Spleen (tissue), 11 donors: ENCODE results near the gene ABCC5. TPM values are rescaled to one million over a fixed set of nuclear protein-coding genes. Genes with fewer than 3 reads are reported as not detected.

Source experiments
- DNase-seq: peaks from one replicate; pipeline ENCODE4 v3.0.0-alpha.2; 2020
- H3K27ac ChIP-seq, 8 donors: fragments of 200-600 bp; sonication (generic) in 7 of 8; 1 replicate in 4 of 8; 2 replicates in 4 of 8; pipeline versions ENCODE4 v1.5.0 to v1.8.0; 2016 to 2021; ENCODE audit warnings: inconsistent platforms in 4 of 8, mild to moderate bottlenecking in 4 of 8, moderate library complexity in 1 of 8
- H3K27me3 ChIP-seq, 7 donors: fragments of 200-600 bp; sonication (generic) in 6 of 7; replicated peaks in 1 of 7; 1 replicate in 4 of 7; 2 replicates in 3 of 7; pipeline versions ENCODE4 v1.5.0 to v1.8.0; 2016 to 2021; ENCODE audit warnings: inconsistent platforms in 3 of 7, mild to moderate bottlenecking in 1 of 7
- H3K36me3 ChIP-seq, 6 donors: fragments of 200-600 bp; sonication (generic) in 5 of 6; 1 replicate in 4 of 6; 2 replicates in 2 of 6; pipeline versions ENCODE4 v1.5.0 to v1.8.0; 2016 to 2021; ENCODE audit warnings: inconsistent platforms in 2 of 6
- H3K4me1 ChIP-seq, 6 donors: fragments of 200-600 bp; sonication (generic) in 5 of 6; 1 replicate in 3 of 6; 2 replicates in 3 of 6; pipeline versions ENCODE4 v1.5.0 to v1.8.0; 2016 to 2021; ENCODE audit warnings: inconsistent platforms in 3 of 6
- H3K4me3 ChIP-seq, 8 donors: fragments of 200-600 bp; sonication (generic) in 7 of 8; 1 replicate in 4 of 8; 2 replicates in 4 of 8; pipeline versions ENCODE4 v1.5.0 to v1.8.0; 2016 to 2021; ENCODE audit warnings: inconsistent platforms in 4 of 8, mild to moderate bottlenecking in 4 of 8, moderate library complexity in 2 of 8
- H3K9me3 ChIP-seq, 8 donors: fragments of 200-600 bp; sonication (generic) in 7 of 8; 1 replicate in 4 of 8; 2 replicates in 4 of 8; pipeline versions ENCODE4 v1.5.0 to v1.8.0; 2016 to 2021; ENCODE audit warnings: inconsistent platforms in 4 of 8
- CTCF ChIP-seq, 11 experiments: fragments of 200-600 bp in 7 of 11; fragments of 450-650 bp in 4 of 11; sonication (generic) in 4 of 11; IDR thresholded peaks in 8 of 11; conservative IDR thresholded peaks in 3 of 11; 1 replicate in 7 of 11; 2 replicates in 4 of 11; pipeline versions ENCODE4 v1.4.0 to v1.8.0; 2016 to 2021; ENCODE audit warnings: antibody characterized with exemption in 11 of 11, inconsistent platforms in 4 of 11, mild to moderate bottlenecking in 1 of 11
- POLR2A ChIP-seq, 3 donors: fragments of 450-650 bp; IDR thresholded peaks; one replicate each; pipeline ENCODE4 v1.5.1; 2017; ENCODE audit warnings: antibody characterized with exemption in 3 of 3, mild to moderate bottlenecking in 1 of 3
- POLR2AphosphoS5 ChIP-seq, 3 donors: sonication (generic); formaldehyde crosslinking; IDR thresholded peaks; one replicate each; pipeline ENCODE4 v1.5.1; 2017; ENCODE audit warnings: antibody characterized with exemption in 3 of 3
- WGBS, 5 donors: extraction: QIAGEN DNeasy Blood & Tissue Kit in 3 of 5; methylation state at CpG; one replicate each; pipeline versions ENCODE4 v1.1.5 to v1.1.7; 2013 to 2018; 5-methylcytosine and 5-hydroxymethylcytosine counted together
- intact Hi-C: fragments of 100-400 bp; cut with DNase I; formaldehyde crosslinking; loops from one replicate; pipeline ENCODE4 v1.15.0; 2023; ENCODE audit warnings: low total_unique reads
- polyA plus RNA-seq, 3 donors: library from polyadenylated mRNA; stranded (reverse); fragments of 200-250 nt; gene quantifications; one replicate each; pipeline ENCODE4 v1.2.1, GENCODE V29; 2013
- total RNA-seq, 7 donors: library from RNA; depleted of rRNA in 3 of 7; stranded (reverse); fragments of >200 nt in 3 of 7; fragmentation: NEBNext Ultra II Directional in 4 of 7; extraction: Animal tissue kit (Norgen Biotek cat#: 25700) in 4 of 7; gene quantifications; one replicate each; pipeline versions ENCODE4 v1.1.0 to v1.2.1, GENCODE V29; 2016 to 2021
- donor health status: healthy with polysubstance abuse.
- donor health status: DM: no; HTN: no; CAD: no; lungs with moderate emphysema.
- donor health status: DM: no; HTN: no; CAD: no.
- donor health status: Bipolar disorder and iron deficiency.
- donor health status: healthy.
- donor health status: DM: no; HTN: no; CAD: no.
- donor health status: DM: yes; HTN: yes; CAD: no.

The ABCC5 gene
- total and polyA plus RNA-seq, 10 donors, result 19.6 to 112 (median 59.9) TPM

- Histone ChIP-seq H3K27ac (no peak overlapping the region), H3K9me3 (no peaks in the 10 kb centered on the region), H3K4me1 (no peaks in the 10 kb centered on the region), H3K4me3 (no peak overlapping the region), H3K27me3 (no peaks in the 10 kb centered on the region), H3K36me3 (peaks cover 0 to 43% (median 26%) of the 10 kb centered on the region in 6 donors)
- 81 to 95% (median 94%) methylated on average over 5 of the region's 5 CpGs for WGBS, 5 donors
- DNase-seq, result no peak
- intact Hi-C loops, result no loop called here
- TF ChIP-seq POLR2AphosphoS5 (IDR thresholded peaks at IDR 0.05) (no peak), CTCF (IDR thresholded peaks at IDR 0.05 in 8 of 11, conservative IDR thresholded peaks at IDR 0.05 in 3 of 11) (no peak), POLR2A (IDR thresholded peaks at IDR 0.05) (no peak)
Observed at GRCh38 chr3:183991403-183991802, 26.3 kb downstream of the ABCC5 start.

GRCh38 chr3:183988216-183988790, 29.4 kb downstream of the ABCC5 start:
- H3K4me1 ChIP-seq, result no peaks in the 10 kb centered on the region
- WGBS, 5 donors, result 79 to 86% (median 85%) methylated on average over 16 of the region's 16 CpGs
- H3K27ac ChIP-seq, result no peak overlapping the region
- TF ChIP-seq CTCF (IDR thresholded peaks at IDR 0.05 in 8 of 11, conservative IDR thresholded peaks at IDR 0.05 in 3 of 11) (no peak), POLR2A (IDR thresholded peaks at IDR 0.05) (no peak), POLR2AphosphoS5 (IDR thresholded peaks at IDR 0.05) (no peak)
- no peaks in the 10 kb centered on the region for H3K9me3 ChIP-seq
- no peak overlapping the region for H3K4me3 ChIP-seq
- DNase-seq, result no peak
- H3K27me3 ChIP-seq, result no peaks in the 10 kb centered on the region
- H3K36me3 ChIP-seq, result peaks cover 0 to 67% (median 46%) of the 10 kb centered on the region in 6 donors
- intact Hi-C loops, result no loop called here

GRCh38 chr3:183987000-183987600, 30.6 kb downstream of the ABCC5 start:
- no peaks in the 10 kb centered on the region for H3K27me3 ChIP-seq
- no peak overlapping the region for H3K4me3 ChIP-seq
- H3K27ac ChIP-seq, result no peak overlapping the region
- DNase-seq, result no peak
- H3K4me1 ChIP-seq, result no peaks in the 10 kb centered on the region
- WGBS, 5 donors, result 81 to 88% (median 84%) methylated on average over 11 of the region's 11 CpGs
- peaks cover 2 to 79% (median 56%) of the 10 kb centered on the region in 6 donors for H3K36me3 ChIP-seq
- intact Hi-C loops, result no loop called here
- no peak for TF ChIP-seq CTCF (IDR thresholded peaks at IDR 0.05 in 8 of 11, conservative IDR thresholded peaks at IDR 0.05 in 3 of 11)
- H3K9me3 ChIP-seq, result no peaks in the 10 kb centered on the region

GRCh38 chr3:183984749-183985729, 32.6 kb downstream of the ABCC5 start:
- H3K27me3 ChIP-seq, result no peaks in the 10 kb centered on the region
- WGBS, 5 donors, result 83 to 91% (median 88%) methylated on average over 11 of the region's 11 CpGs
- intact Hi-C loops, result no loop called here
- H3K27ac ChIP-seq, result no peak overlapping the region
- no peaks in the 10 kb centered on the region for H3K4me1 ChIP-seq
- peaks cover 2 to 94% (median 64%) of the 10 kb centered on the region in 6 donors for H3K36me3 ChIP-seq
- no peak for DNase-seq
- no peak overlapping the region for H3K4me3 ChIP-seq
- TF ChIP-seq CTCF (IDR thresholded peaks at IDR 0.05 in 8 of 11, conservative IDR thresholded peaks at IDR 0.05 in 3 of 11) (no peak), POLR2AphosphoS5 (IDR thresholded peaks at IDR 0.05) (no peak), POLR2A (IDR thresholded peaks at IDR 0.05) (no peak)
- H3K9me3 ChIP-seq, result no peaks in the 10 kb centered on the region
